ENCODE data around the gene SLC66A3.
"Not testable (repeated sequence)": the region's sequence is repeated elsewhere in the genome, so short reads cannot be mapped to it uniquely, and the experiment has no call there.

SLC66A3 gene

GRCh38 chr2:11165046-11165445 is 9.8 kb downstream of the SLC66A3 start:
- DNase-seq = not testable (repeated sequence)

GRCh38 chr2:11166476-11166875 is 11.2 kb downstream of the SLC66A3 start:
- DNase-seq = no peak

- DNase-seq = no peak
Observed at GRCh38 chr2:11168488-11168887, 13.2 kb downstream of the SLC66A3 start.

- DNase-seq = no peak
Observed at GRCh38 chr2:11169333-11169732, 14.1 kb downstream of the SLC66A3 start.

- DNase-seq = no peak
Observed at GRCh38 chr2:11174222-11174621, 19.0 kb downstream of the SLC66A3 start.

DNA sequence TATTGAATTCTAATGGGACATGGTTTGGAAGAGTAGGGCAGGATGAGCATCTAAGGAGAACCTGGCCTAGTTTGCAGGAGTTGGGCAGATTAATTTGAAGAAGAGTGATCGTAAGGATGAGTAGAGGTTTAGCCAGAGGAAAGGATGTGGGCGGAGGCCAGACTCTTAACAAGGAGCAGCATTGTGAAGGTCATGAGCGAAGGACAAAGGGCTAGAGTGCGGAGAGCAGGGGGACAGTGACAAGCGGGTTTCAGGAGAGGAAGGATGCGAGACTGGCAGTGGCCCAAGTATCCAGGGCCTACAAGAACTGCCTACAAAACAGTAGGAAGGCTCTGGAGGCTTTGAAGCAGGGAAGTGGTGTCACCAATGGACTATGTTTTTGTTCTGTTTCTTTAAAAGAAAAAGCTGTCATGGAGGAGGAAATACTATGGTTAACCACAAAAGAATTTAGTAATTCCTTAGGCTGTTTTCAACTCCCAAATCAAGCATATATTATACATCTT is 20.1 kb downstream of the SLC66A3 start:
- peak; percentile 36 for DNase-seq

- peak; percentile 23 for DNase-seq
Observed at GRCh38 chr2:11177871-11178690, 22.8 kb downstream of the SLC66A3 start.

- DNase-seq = no peak
Observed at GRCh38 chr2:11179196-11179595, 23.9 kb downstream of the SLC66A3 start.

DNA sequence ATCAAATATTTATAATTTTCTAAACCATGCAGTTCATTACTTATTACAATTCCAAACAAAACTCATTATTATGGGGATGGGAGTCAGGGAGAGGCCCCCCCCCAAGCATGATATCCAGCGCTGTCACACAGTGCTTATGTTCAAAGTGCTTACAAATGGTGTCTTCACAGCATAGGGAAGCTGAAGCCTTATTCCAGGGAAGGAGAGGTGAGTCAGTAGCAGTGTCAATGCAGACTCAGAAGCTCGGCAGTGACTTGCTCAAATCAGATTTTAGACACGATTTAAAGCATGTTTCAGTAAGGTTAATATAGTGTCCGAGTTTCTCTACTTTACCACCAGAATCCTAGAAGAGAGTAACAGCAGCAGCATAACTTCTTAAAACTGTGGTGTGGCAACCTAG is 24.6 kb downstream of the SLC66A3 start:
- DNase-seq = no peak

DNA sequence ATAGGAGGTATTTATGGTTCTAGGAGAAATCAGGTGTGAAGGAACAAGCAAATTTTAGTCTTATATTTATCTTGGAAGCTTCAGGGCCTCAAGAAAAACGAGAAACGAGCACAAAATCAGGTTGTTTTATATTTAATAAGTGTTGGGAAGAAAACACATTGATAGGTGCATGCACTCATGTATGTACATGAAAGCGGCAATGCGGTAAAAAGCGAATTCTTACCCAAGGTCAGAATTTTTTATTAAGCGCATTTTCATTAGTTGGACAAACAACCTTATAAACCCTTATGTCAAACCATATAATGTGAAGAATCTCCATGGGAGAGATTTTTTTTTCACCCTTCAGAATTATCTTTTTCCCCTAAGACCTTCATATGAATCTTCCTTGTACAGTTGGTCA is 25.4 kb downstream of the SLC66A3 start:
- DNase-seq = no peak

DNA sequence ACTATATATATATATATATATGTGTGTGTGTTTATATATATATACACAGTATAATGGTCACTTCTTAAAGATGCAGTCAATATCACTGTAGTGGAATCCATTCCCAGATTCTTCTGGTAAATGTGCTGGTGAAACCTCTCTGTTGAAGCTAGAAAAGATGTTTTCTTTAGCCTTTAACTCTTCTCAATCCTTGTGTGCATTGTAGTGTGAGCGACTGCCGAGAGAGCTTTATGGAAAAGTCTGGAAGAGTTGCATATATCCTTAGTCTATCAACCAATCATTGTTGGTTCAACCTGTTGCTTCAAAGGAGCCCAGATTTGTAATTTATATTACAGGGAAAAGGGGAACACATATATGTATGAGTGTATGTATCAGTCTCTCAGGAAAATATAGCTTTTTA is 27.7 kb downstream of the SLC66A3 start:
- DNase-seq = no peak

DNA sequence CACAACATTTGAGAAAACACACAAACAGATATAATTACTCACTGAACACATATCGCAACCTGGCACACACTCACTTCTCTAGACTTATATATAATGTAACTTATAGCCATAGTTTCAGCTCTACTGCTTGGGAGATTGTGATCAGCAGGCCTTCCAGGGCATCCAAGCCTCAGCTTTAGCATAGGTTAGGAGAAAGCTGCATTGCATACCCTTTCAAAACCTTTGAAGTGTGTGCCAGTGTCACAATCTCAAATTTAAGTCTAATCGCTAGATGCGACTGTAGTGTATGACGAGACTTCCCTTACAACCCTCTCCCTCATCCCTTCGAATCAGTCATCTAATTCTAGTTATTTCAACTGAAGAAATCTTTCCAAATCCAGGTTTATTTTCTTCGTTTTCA is 30.9 kb downstream of the SLC66A3 start:
- DNase-seq = no peak

DNA sequence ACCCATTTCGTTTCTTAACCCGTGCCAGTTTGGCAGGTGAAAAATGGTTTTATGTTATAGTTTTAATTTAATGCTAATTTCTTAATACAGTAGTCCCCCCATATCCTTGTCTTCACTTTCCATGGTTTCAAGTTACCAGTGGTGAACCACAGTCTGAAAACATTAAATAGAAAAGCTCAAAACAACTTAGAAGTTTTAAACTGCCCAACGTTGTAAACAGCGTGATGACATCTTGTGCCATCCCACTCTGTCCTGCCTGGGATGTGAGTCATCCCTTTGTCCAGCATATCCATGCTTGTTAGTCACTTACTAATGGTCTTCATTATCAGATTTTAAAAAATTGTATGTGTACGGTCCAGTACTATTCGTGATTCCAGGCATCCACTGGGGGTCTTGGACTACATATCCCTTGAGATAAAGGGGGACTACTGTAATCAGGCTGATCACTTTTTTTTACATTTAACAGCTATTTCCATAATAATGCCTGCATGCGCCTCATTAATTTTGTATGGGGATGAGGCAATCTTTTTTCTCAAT is 31.9 kb downstream of the SLC66A3 start:
- DNase-seq = peak; percentile 68

DNA sequence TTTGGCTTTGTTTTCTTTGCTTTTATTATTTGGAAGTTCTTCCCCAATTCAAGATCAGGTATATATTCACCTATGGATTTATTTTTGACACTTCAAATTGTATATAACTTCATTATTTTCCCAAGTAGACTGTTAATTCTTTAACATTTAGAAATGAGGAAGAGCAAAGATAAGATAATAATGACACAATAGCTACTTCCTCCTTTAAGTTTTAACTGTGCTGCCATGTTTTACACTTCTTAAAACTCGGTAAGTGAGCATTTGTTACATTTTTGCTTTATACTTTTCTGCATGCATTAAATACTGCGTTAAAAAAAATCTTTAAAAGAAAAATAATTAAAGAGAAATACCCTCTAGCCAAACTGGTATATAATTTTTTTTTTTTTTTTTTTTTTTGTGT is 32.5 kb downstream of the SLC66A3 start:
- DNase-seq = peak; percentile 48

GRCh38 chr2:11196246-11196645 is 41.0 kb downstream of the SLC66A3 start:
- peak; percentile 28 for DNase-seq

- DNase-seq = no peak
Observed at GRCh38 chr2:11200651-11201050, 45.4 kb downstream of the SLC66A3 start.

DNA sequence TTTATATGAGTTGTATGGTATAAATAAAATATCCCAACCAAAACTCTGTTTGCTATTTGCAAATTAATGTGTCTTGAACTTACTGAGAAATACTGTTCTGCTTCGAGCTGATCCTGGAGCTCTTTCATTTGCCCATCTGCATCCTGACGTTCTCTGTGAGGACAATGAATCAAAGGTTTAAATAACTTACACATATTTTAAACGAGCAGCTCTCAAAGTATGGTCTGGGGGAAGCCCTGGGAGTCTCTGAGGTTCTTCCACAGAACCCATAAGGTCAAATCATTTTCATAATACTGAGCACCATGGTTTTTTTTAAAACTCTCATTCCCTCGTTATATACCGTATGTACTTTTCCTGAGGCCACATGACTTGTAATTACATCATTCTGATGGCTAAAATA is 46.7 kb downstream of the SLC66A3 start:
- no peak for DNase-seq

DNA sequence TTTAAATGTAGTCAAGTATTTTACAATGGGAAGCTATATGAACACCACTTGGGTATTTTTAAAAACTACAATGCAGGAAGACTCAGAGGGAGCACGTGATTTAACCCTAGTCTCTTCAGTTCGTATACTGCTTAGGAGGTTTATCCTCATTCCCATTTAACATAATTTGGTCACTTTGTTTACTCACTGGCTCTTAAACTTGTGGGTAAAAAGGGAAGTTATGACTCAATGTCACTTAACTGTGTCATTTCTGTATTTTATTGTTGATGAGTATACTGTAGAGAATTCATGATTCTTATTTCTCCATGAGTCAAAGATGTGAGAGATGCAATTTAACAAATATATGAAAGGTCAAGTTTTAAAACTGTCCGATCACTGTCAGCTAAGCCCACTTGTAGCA is 48.2 kb downstream of the SLC66A3 start:
- DNase-seq = peak; percentile 87

DNA sequence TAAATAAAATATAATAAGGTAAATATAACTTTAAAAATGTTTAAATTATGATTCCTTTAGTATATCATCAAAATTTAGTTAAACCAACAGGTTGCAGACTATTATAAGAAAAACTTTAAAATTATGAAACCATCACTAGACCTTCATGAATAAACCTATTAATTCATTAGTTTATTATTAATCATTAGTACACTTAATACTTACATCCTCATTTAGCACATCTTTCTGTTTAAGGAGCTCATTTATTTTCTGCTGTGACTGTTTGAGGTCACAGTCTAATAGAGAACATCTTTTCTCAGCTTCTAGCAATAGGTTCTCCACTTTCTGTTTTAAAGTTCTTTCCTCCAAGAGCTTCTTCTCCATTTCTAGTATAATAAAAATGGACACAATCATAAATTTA is 52.8 kb downstream of the SLC66A3 start:
- DNase-seq = no peak

DNA sequence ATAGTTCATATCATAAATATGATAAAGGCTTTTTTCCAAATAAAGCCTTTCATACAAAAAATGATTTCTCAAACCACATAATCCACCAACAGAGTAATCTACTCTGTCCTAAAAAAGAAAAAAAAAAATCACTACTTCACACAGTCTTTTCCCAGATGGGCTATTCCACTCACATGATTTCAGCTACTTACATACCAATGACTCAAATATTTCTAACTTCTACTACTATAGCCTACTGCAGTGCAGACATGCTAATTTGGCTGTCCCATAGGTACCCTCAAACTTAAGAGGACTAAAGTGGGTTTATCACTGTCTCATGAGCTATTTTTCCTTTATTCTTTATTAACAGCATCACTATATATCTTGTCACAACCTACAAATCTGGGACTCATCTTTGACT is 57.4 kb downstream of the SLC66A3 start:
- no peak for DNase-seq

GRCh38 chr2:11213090-11213638 is 57.9 kb downstream of the SLC66A3 start:
- DNase-seq = no peak

DNA sequence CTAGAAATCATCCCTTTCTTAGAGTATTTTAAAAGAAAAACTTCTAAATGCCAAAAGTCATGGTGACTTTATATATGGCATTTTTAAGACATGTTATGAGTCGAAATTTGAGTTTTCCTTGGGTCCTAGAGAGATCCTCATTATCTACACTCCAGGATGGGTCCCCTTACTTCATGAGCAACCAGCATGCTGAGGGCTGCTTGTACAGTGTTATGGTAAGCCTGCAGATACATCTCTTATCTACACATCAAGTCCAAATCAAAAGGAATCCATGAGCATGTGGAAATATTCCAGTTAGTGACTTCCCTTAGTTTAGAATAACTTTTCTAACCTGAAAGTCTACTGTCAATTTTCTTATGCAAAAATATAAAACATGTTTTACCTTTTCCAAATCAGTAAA is 58.7 kb downstream of the SLC66A3 start:
- DNase-seq = no peak

DNA sequence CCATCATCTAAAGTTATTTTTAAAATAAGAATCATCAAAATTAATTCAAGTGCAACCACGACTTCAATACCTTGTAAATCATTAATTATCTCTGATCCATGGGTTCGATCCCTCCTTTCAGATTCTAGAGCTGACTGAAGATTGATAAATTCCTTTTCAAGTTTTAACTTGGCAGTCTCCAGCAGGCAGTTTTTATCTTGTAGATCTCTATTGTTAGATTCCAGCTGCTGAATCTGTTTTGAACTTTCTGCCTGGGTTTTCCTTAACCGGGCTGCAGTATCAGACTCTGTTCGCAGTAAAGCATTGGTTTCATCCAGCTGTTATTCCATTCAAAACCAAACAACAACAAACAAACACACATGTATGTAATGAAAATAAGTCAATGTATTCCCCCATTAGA is 59.5 kb downstream of the SLC66A3 start:
- DNase-seq = no peak

DNA sequence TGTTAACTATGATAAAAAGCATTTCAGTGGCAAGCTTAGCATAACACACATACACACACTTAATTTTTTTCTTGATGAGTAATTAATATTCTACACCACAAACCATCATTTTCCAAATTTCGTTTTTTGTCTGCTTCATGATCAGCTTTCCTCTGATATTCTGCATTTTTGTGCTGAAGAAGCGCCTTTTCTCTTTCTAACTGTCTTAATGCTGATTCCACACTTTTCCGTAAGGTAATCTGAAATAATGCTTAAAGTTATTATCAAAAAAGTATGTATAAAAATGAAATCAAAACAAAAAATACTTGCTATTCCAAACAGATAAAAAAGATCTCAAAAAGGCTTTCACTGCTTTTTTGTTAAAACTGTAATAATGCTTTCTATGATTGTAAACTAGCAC is 60.1 kb downstream of the SLC66A3 start:
- DNase-seq = no peak

Measured in suppressor macrophage treated with lipopolysaccharide for 4 hours (primary cell).